Hepatocyte (in vitro differentiated cells): ENCODE data around the gene IL15. TPM values are rescaled to one million over a fixed set of nuclear protein-coding genes. Genes with fewer than 3 reads are reported as not detected.
A peak's percentile ranks its signal among the peaks of the same experiment; 100 is the strongest.

Source experiments
- DNase-seq: peaks from one replicate; pipeline ENCODE4 v3.0.0-alpha.2; 2016; ENCODE audit warnings: low spot score
- H2AFZ ChIP-seq: fragments of 200-600 bp; sonication (generic); 2 replicates; pipeline ENCODE4 v1.6.0; 2016; ENCODE audit warnings: antibody characterized with exemption, mild to moderate bottlenecking
- H3K27ac ChIP-seq: fragments of 200-600 bp; sonication (generic); 2 replicates; pipeline ENCODE4 v1.5.1; 2016; ENCODE audit warnings: mild to moderate bottlenecking
- H3K27me3 ChIP-seq: fragments of 200-600 bp; sonication (generic); 2 replicates; pipeline ENCODE4 v1.6.1; 2016
- H3K36me3 ChIP-seq: fragments of 200-600 bp; sonication (generic); replicated peaks from 2 replicates; pipeline ENCODE4 v1.5.1; 2016; ENCODE audit warnings: low read depth; ENCODE audit not compliant: insufficient read depth
- H3K4me1 ChIP-seq: fragments of 200-600 bp; sonication (generic); 2 replicates; pipeline ENCODE4 v1.5.1; 2016; ENCODE audit warnings: mild to moderate bottlenecking, moderate library complexity; ENCODE audit not compliant: insufficient read depth
- H3K4me2 ChIP-seq: fragments of 200-600 bp; sonication (generic); 2 replicates; pipeline ENCODE4 v1.6.0; 2016
- H3K4me3 ChIP-seq: fragments of 200-600 bp; sonication (generic); 2 replicates; pipeline ENCODE4 v1.5.1; 2016; ENCODE audit warnings: mild to moderate bottlenecking
- H3K79me2 ChIP-seq: fragments of 200-600 bp; sonication (generic); 2 replicates; pipeline ENCODE4 v1.6.0; 2017; ENCODE audit warnings: mild to moderate bottlenecking
- H3K9me2 ChIP-seq: fragments of 200-600 bp; sonication (generic); replicated peaks from 2 replicates; pipeline ENCODE4 v1.6.0; 2017; ENCODE audit warnings: mild to moderate bottlenecking; ENCODE audit not compliant: insufficient read depth
- H3K9me3 ChIP-seq: fragments of 200-600 bp; sonication (generic); 2 replicates; pipeline ENCODE4 v1.5.1; 2016; ENCODE audit warnings: low read depth, mild to moderate bottlenecking
- H4K20me1 ChIP-seq: fragments of 200-600 bp; sonication (generic); 2 replicates; pipeline ENCODE4 v1.6.0; 2016; ENCODE audit warnings: mild to moderate bottlenecking; ENCODE audit not compliant: insufficient read depth, poor library complexity, severe bottlenecking
- EZH2 ChIP-seq: fragments of 200-600 bp; sonication (generic); IDR thresholded peaks from 2 replicates; pipeline ENCODE4 v1.6.1; 2016; ENCODE audit warnings: antibody characterized with exemption, mild to moderate bottlenecking, borderline replicate concordance
- EZH2phosphoT487 ChIP-seq: fragments of 200-600 bp; sonication (generic); IDR thresholded peaks from one replicate; pipeline ENCODE4 v1.6.1; 2018; ENCODE audit warnings: antibody characterized with exemption, mild to moderate bottlenecking, low read depth, moderate library complexity; ENCODE audit not compliant: unreplicated experiment, severe bottlenecking
- WGBS: methylation state at CpG from one replicate; pipeline ENCODE4 v1.1.6; 2016; ENCODE audit warnings: low lambda C conversion rate; ENCODE audit errors: missing lambda C conversion rate; 5-methylcytosine and 5-hydroxymethylcytosine counted together
- polyA plus RNA-seq: library from polyadenylated mRNA; unstranded; fragments of >200 nt; fragmentation: Nextera tagmentation; extraction: Ambion mirVana; gene quantifications from 2 replicates; pipeline ENCODE4 v1.2.1, GENCODE V29; 2016
- total RNA-seq: library from RNA; depleted of rRNA; stranded (reverse); fragments of >200 nt; gene quantifications from 2 replicates; pipeline ENCODE4 v1.2.3, GENCODE V29; 2014
- TF ChIP-seq, protein P1 (sequence below): fragments of 200-600 bp; sonication (generic); IDR thresholded peaks from 2 replicates; pipeline ENCODE4 v1.5.1; 2016; ENCODE audit warnings: antibody characterized with exemption, mild to moderate bottlenecking; ENCODE audit not compliant: poor library complexity

Gene IL15
- total and polyA plus RNA-seq, 2 experiments from 2014 or later, result 0.83 to 5.0 TPM

DNA sequence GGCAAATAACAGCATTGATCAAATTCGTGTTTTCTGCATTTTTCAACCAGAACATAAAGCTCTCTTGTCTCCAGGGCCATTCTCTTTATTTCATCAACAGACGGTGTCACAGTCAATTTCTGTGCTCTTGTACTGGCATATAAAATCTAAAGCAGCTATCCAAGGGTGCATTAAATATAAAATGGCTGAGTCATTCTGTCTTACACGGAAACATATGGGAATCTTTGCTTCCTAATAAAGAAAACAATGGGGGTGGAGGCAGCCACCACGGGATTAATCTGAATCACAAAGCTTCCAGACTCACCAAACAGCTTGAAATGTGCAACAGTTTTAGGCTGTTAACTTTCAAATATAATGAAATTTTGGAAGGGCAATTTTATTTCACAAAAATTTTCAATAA is 132.6 kb downstream of the IL15 start:
- H3K4me3 ChIP-seq, result no peak overlapping the region
- no peak for DNase-seq
- no peaks in the 10 kb centered on the region for H3K4me1 ChIP-seq
- no peaks in the 10 kb centered on the region for H3K36me3 ChIP-seq
- H3K9me3 ChIP-seq, result no peaks in the 10 kb centered on the region
- H3K27me3 ChIP-seq, result no peaks in the 10 kb centered on the region
- no peaks in the 10 kb centered on the region for H3K79me2 ChIP-seq
- no peak overlapping the region for H3K27ac ChIP-seq
- no peak for TF ChIP-seq EZH2phosphoT487
- TF ChIP-seq EZH2, result no peak
- TF ChIP-seq, protein P1, sequence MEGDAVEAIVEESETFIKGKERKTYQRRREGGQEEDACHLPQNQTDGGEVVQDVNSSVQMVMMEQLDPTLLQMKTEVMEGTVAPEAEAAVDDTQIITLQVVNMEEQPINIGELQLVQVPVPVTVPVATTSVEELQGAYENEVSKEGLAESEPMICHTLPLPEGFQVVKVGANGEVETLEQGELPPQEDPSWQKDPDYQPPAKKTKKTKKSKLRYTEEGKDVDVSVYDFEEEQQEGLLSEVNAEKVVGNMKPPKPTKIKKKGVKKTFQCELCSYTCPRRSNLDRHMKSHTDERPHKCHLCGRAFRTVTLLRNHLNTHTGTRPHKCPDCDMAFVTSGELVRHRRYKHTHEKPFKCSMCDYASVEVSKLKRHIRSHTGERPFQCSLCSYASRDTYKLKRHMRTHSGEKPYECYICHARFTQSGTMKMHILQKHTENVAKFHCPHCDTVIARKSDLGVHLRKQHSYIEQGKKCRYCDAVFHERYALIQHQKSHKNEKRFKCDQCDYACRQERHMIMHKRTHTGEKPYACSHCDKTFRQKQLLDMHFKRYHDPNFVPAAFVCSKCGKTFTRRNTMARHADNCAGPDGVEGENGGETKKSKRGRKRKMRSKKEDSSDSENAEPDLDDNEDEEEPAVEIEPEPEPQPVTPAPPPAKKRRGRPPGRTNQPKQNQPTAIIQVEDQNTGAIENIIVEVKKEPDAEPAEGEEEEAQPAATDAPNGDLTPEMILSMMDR, result no peak
- H3K9me2 ChIP-seq, result no peaks in the 10 kb centered on the region
- H3K4me2 ChIP-seq, result no peak overlapping the region
- WGBS, result 53% methylated on average over 4 of the region's 4 CpGs
- no peak overlapping the region for H2AFZ ChIP-seq
- H4K20me1 ChIP-seq, result no peaks in the 10 kb centered on the region

DNA sequence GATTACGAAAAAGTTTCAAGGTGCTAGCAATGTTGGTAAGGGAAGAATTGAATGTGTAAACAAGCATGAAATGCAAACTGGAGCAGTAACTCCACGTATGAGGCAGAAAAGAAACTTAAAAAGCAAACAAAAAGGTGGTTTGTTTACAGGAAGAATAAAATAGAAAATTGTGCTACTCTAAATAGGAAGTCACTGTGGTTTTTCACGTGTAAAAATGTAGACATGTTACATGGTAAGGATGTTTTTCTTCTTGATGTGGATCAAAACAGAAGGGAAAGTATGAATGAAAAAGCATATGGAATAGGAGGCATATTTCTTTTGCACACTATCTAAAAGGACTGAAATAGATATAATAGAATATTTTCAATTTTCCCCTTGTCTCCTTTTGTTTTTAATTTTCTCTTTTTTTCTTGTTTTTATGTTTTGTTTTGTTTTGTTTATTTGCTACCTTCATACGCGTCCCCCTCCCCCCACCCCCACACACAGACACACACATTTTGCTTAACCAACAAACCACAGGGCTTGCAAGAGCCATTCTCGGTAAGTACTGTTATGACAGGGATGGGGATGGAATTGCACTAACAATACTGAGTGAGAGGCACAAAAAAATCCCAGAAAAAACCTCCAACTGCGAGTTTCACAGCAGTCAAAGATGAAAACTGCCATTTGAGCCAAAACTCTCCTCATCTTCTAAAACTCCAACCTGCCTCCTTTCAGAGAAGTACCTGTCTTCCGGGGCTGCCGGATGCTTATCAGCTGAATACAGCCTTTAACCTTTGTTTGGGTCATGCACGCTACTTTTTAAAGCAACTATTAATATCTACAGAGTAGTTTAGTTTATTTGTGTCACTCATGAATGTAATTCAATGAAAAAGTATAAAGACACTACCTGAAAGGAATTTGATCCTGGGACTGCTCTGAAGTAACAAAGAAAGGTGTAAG is 135.8 kb downstream of the IL15 start:
- TF ChIP-seq, protein P1, result no peak
- TF ChIP-seq EZH2 (no peak), EZH2phosphoT487 (no peak)
- 66% methylated on average over 10 of the region's 10 CpGs for WGBS
- no peak for DNase-seq
- Histone ChIP-seq H3K36me3 (no peaks in the 10 kb centered on the region), H3K27me3 (no peaks in the 10 kb centered on the region), H3K27ac (no peak overlapping the region), H3K4me3 (no peak overlapping the region), H4K20me1 (no peaks in the 10 kb centered on the region), H3K9me2 (no peaks in the 10 kb centered on the region), H2AFZ (peak overlapping the region; percentile 4), H3K4me1 (no peaks in the 10 kb centered on the region), H3K4me2 (no peak overlapping the region), H3K9me3 (no peaks in the 10 kb centered on the region), H3K79me2 (no peaks in the 10 kb centered on the region)

DNA sequence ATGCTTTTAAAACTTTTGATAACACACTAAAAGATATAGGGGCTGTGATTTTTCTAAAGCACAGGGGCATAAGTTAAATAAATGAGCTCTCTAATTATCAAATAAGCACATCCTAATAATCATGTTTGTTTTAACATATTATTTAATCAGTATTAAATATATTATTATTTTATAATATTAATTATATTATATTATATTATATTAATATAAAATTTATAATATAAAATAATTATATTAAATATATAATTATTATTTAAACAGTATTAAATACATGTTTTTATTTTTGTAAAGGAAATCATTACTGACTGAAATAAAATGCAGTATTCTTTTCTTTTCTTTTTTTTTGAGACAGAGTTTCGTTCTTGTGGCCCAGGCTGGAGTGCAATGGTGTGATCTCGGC is 136.5 kb downstream of the IL15 start:
- WGBS, result 94% methylated on average over 2 of the region's 2 CpGs
- H3K79me2 ChIP-seq, result no peaks in the 10 kb centered on the region

More for the DNA sequence above, 136.5 kb downstream of the IL15 start:
- Histone ChIP-seq H3K4me1 (no peaks in the 10 kb centered on the region), H2AFZ (no peak overlapping the region), H3K4me2 (no peak overlapping the region), H3K9me2 (no peaks in the 10 kb centered on the region), H3K27me3 (no peaks in the 10 kb centered on the region), H3K36me3 (no peaks in the 10 kb centered on the region), H3K4me3 (no peak overlapping the region), H3K9me3 (no peaks in the 10 kb centered on the region), H4K20me1 (no peaks in the 10 kb centered on the region), H3K27ac (no peak overlapping the region)
- DNase-seq, result no peak
- no peak for TF ChIP-seq EZH2
- TF ChIP-seq, protein P1, result no peak
- no peak for TF ChIP-seq EZH2phosphoT487
